ENCODE data around the gene VEPH1. TPM values are rescaled to one million over a fixed set of nuclear protein-coding genes. Genes with fewer than 3 reads are reported as not detected.
A peak's percentile ranks its signal among the peaks of the same experiment; 100 is the strongest.

Gene VEPH1
- total RNA-seq, 4 donors from 2014 or later: 0.30 to 6.1 (median 0.76) TPM

- peaks cover 0 to 13% of the 10 kb centered on the region in 2 donors for H3K27me3 ChIP-seq
- WGBS, 2 donors: 46 to 51% methylated on average over 4 of the region's 4 CpGs
- H3K4me1 ChIP-seq: peaks cover 0 to 14% (median 9%) of the 10 kb centered on the region in 4 donors
- TF ChIP-seq POLR2A (IDR thresholded peaks at IDR 0.05): no peak
- TF ChIP-seq CTCF (IDR thresholded peaks at IDR 0.05): no peak
- TF ChIP-seq EP300 (IDR thresholded peaks at IDR 0.05): no peak
- H3K4me3 ChIP-seq: no peak overlapping the region
- H3K36me3 ChIP-seq: no peaks in the 10 kb centered on the region
- H3K27ac ChIP-seq: no peak overlapping the region
- no peaks in the 10 kb centered on the region for H3K9me3 ChIP-seq
- no peak for DNase-seq (ENCODE audit: low spot score in 2 of 2)
These were observed 1.4 kb downstream of the VEPH1 start for GRCh38 chr3:157501863-157502262.

GRCh38 chr3:157500232-157500631, 3.0 kb downstream of the VEPH1 start:
- Histone ChIP-seq H3K27ac (no peak overlapping the region), H3K27me3 (peaks cover 0 to 13% of the 10 kb centered on the region in 2 donors), H3K4me3 (peak overlapping the region in 1 of 4 donors; percentile 41), H3K36me3 (no peaks in the 10 kb centered on the region), H3K4me1 (peaks cover 0 to 14% (median 9%) of the 10 kb centered on the region in 4 donors), H3K9me3 (no peaks in the 10 kb centered on the region)
- no peak for DNase-seq (ENCODE audit: low spot score in 2 of 2)
- 35 to 42% methylated on average over 4 of the region's 4 CpGs for WGBS, 2 donors
- no peak for TF ChIP-seq EP300 (IDR thresholded peaks at IDR 0.05)

- Histone ChIP-seq H3K36me3 (no peaks in the 10 kb centered on the region), H3K27ac (no peak overlapping the region), H3K4me1 (peaks cover 0 to 14% (median 9%) of the 10 kb centered on the region in 4 donors), H3K4me3 (peak overlapping the region; percentile 17 to 41 (median 28)), H3K9me3 (no peaks in the 10 kb centered on the region), H3K27me3 (peaks cover 0 to 13% of the 10 kb centered on the region in 2 donors)
- DNase-seq (ENCODE audit: low spot score in 2 of 2): no peak
- WGBS, 2 donors: 8 to 10% methylated on average over 21 to 24 of the region's 24 CpGs
- TF ChIP-seq CTCF (IDR thresholded peaks at IDR 0.05) (no peak), EP300 (IDR thresholded peaks at IDR 0.05) (no peak), POLR2A (IDR thresholded peaks at IDR 0.05) (no peak)
These were observed 3.8 kb downstream of the VEPH1 start for GRCh38 chr3:157499342-157499963.

- Histone ChIP-seq H3K27ac (no peak overlapping the region), H3K27me3 (peaks cover 0 to 13% of the 10 kb centered on the region in 2 donors), H3K36me3 (no peaks in the 10 kb centered on the region), H3K4me3 (no peak overlapping the region), H3K4me1 (peaks cover 0 to 14% (median 9%) of the 10 kb centered on the region in 4 donors), H3K9me3 (no peaks in the 10 kb centered on the region)
- no peak for DNase-seq (ENCODE audit: low spot score in 2 of 2)
- no peak for TF ChIP-seq POLR2A (IDR thresholded peaks at IDR 0.05)
- no peak for TF ChIP-seq EP300 (IDR thresholded peaks at IDR 0.05)
- TF ChIP-seq CTCF (IDR thresholded peaks at IDR 0.05): no peak
These were observed 4.8 kb downstream of the VEPH1 start for GRCh38 chr3:157498371-157498770.

GRCh38 chr3:157495846-157496245, 7.4 kb downstream of the VEPH1 start:
- WGBS, 2 donors: 87 to 92% methylated on average over 3 of the region's 3 CpGs
- no peak for TF ChIP-seq CTCF (IDR thresholded peaks at IDR 0.05)
- no peak for TF ChIP-seq POLR2A (IDR thresholded peaks at IDR 0.05)
- no peak for TF ChIP-seq EP300 (IDR thresholded peaks at IDR 0.05)
- H3K27ac ChIP-seq: no peak overlapping the region

More at GRCh38 chr3:157495846-157496245, 7.4 kb downstream of the VEPH1 start:
- no peak for DNase-seq (ENCODE audit: low spot score in 2 of 2)
- no peak overlapping the region for H3K4me3 ChIP-seq
- H3K9me3 ChIP-seq: no peaks in the 10 kb centered on the region
- peaks cover 0 to 14% (median 9%) of the 10 kb centered on the region in 4 donors for H3K4me1 ChIP-seq
- H3K36me3 ChIP-seq: no peaks in the 10 kb centered on the region
- peaks cover 0 to 6% of the 10 kb centered on the region in 2 donors for H3K27me3 ChIP-seq

Measured in tibial nerve (tissue), 4 donors.